Stimulated activated naive B cell treated with anti-CD40 and anti-IgM and Interleukin-4, amounts not matched to agents 10 μg/mL and 1 μg/mL and 100 μg/mL, for 72 hours (primary cell): Measurements from ENCODE around the gene VPS9D1.
"Not testable (repeated sequence)": the region's sequence is repeated elsewhere in the genome, so short reads cannot be mapped to it uniquely, and the experiment has no call there.

ENCODE experiments used
- ATAC-seq, 2 donors: fragments of 150-1000 bp; cut with Tn5 transposase; replicated peaks; 2 replicates each; pipeline ENCODE4 v1.10.0; 2021; ENCODE audit warnings: moderate library complexity in 1 of 2
- DNase-seq: peaks from one replicate; pipeline ENCODE4 v3.0.0; 2021
- H3K27ac Mint-ChIP-seq: one replicate; pipeline ENCODE4 v1.8.0; 2022; ENCODE audit warnings: mild to moderate bottlenecking, mixed read lengths
- H3K27me3 Mint-ChIP-seq, 2 donors: one replicate each; pipeline ENCODE4 v1.8.0; 2022; ENCODE audit warnings: mixed read lengths in 2 of 2
- H3K36me3 Mint-ChIP-seq, 2 donors: one replicate each; pipeline ENCODE4 v1.8.0; 2022; ENCODE audit warnings: mixed read lengths in 2 of 2, mild to moderate bottlenecking in 1 of 2
- H3K4me1 Mint-ChIP-seq, 2 donors: one replicate each; pipeline ENCODE4 v1.8.0; 2022; ENCODE audit warnings: mixed read lengths in 2 of 2, mild to moderate bottlenecking in 1 of 2
- H3K4me3 Mint-ChIP-seq, 2 donors: one replicate each; pipeline ENCODE4 v1.8.0; 2022; ENCODE audit warnings: mild to moderate bottlenecking in 2 of 2, mixed read lengths in 2 of 2, moderate library complexity in 1 of 2
- H3K9me3 Mint-ChIP-seq, 2 donors: one replicate each; pipeline ENCODE4 v1.8.0; 2022; ENCODE audit warnings: mixed read lengths in 2 of 2, mild to moderate bottlenecking in 1 of 2

The VPS9D1 gene

DNA sequence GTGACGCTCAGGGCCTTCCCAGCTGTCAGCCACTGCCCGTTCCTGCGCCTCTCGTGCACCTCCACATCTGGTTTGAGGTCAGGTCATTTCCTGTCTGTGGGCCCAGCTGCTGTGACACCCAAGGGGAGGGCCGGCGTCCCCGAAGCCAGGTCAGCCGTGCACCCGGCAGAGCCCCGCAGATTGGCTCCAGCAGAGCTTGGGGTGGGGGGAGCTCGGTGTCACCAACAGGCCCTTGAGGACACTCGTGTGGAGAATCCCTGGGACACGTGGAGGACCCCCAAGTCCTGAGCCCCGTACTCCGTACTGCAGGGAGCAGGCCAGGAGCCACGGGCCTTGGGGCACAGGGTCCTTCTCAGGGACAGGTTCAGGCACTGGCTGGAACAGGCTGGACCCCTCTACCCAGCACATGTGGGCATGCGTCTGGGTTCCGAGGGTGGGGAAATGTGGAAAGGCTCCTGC, 24.0 kb downstream of the VPS9D1 start:
- H3K9me3 Mint-ChIP-seq: no peaks in the 10 kb centered on the region
- H3K4me3 Mint-ChIP-seq: peak overlapping the region in 1 of 2 donors; percentile 19
- DNase-seq (no peak), ATAC-seq (peak in 1 of 2 donors; percentile 6)
- H3K27me3 Mint-ChIP-seq: no peaks in the 10 kb centered on the region
- H3K27ac Mint-ChIP-seq: peak overlapping the region; percentile 9
- peaks cover 33 to 36% of the 10 kb centered on the region in 2 donors for H3K36me3 Mint-ChIP-seq
- H3K4me1 Mint-ChIP-seq: peaks cover 17 to 39% of the 10 kb centered on the region in 2 donors

DNA sequence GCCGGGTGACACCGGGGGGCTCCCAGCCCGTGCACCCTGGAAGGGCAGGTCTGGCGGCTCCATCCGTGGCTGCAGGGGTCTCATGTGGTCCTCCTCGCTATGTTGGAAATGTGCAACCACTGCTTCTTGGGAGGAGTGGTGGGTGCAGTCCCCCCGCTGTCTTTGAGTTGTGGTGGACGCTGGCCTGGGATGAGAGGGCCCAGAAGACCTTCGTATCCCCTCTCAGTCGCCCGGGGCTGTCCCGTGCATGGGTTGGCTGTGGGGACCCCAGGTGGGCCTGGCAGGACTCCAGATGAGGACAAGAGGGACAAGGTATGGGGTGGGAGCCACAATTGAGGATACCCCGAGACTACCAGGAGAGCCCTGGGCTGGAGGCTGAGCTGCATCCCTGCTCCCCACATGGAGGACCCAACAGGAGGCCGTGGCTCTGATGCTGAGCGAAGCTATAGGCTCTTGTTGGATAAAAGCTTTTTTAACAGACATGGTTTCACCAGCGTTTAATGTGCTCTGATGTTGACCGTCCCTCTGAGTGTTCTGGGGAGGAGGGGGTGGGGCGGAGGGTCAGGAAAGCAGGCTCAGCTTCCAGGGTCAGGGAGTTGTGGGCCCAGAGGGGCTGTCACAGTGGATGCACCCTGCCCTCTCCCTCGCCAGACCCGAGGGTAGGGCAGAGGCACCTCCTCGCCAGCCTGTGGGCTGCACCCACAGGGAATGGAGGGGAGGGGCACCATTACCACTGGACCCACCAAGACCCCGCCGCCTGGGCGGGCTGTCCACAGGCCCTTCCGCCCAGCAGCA, 24.6 kb downstream of the VPS9D1 start:
- Mint-ChIP-seq H3K27ac (no peak overlapping the region), H3K4me3 (peak overlapping the region in 1 of 2 donors; percentile 28), H3K9me3 (no peaks in the 10 kb centered on the region)

DNA sequence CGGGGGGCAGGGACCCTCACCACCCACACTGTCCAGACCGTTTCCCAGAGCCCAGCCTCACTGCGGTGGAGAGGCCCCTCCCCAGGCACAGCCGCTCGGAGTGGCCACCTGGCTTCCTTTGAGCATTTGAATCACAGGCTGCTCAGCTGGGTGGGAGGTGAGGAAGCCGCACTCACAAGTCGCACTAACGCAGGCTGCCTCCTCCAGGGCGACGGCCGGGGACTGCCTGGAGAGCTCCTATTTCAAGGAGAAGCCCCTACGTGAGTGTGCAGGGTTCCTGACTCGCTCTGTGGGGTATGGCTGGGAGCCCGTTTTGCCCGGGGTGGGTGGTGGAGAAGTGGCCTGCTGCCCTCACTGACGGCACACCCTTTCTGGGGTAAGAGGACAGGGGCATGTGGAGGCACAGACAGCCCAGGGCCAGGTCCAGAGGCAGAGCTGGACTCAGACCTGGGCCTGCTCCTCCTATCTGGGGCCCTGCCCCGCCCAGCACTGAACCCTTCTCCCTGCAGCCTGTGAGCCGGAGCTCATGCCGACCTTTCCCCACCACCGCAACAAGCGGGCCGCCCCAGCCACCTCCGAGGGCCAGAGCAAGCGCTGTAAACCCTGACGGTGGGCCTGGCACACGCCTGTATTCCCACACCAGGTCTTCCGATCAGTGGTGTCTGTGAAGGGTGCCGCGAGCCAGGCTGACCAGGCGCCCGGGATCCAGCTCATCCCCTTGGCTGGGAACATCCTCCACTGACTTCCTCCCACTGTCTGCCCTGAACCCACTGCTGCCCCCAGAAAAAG, 25.4 kb downstream of the VPS9D1 start:
- Mint-ChIP-seq H3K4me3 (no peak overlapping the region), H3K27ac (peak overlapping the region; percentile 37), H3K4me1 (peaks cover 17 to 35% of the 10 kb centered on the region in 2 donors), H3K27me3 (no peaks in the 10 kb centered on the region), H3K9me3 (no peaks in the 10 kb centered on the region), H3K36me3 (peaks cover 42 to 44% of the 10 kb centered on the region in 2 donors)
- DNase-seq: no peak
- ATAC-seq: no peak

More for the DNA sequence above, 24.6 kb downstream of the VPS9D1 start:
- ATAC-seq: no peak
- H3K27me3 Mint-ChIP-seq: no peaks in the 10 kb centered on the region
- no peak for DNase-seq
- peaks cover 17 to 39% of the 10 kb centered on the region in 2 donors for H3K4me1 Mint-ChIP-seq
- peaks cover 36 to 38% of the 10 kb centered on the region in 2 donors for H3K36me3 Mint-ChIP-seq

DNA sequence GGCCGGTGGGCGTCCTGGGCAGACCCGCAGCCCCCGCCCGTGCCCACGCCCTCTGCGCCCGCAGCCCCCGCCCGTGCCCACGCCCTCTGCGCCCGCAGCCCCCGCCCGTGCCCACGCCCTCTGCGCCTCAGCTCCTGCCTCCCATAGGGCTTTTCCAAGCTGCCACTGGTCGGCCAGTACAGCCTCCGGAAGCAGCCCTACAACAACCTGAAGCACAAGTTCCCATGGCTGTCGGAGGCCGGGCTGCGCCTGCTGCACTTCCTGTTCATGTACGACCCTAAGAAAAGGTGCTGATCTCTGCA, 26.0 kb downstream of the VPS9D1 start:
- H3K9me3 Mint-ChIP-seq, H3K4me3 Mint-ChIP-seq, H3K27ac Mint-ChIP-seq, H3K27me3 Mint-ChIP-seq, DNase-seq, ATAC-seq: not testable (repeated sequence)
- Mint-ChIP-seq H3K4me1 (peaks cover 14 to 32% of the 10 kb centered on the region in 2 donors), H3K36me3 (peaks cover 46% of the 10 kb centered on the region in 2 donors)

DNA sequence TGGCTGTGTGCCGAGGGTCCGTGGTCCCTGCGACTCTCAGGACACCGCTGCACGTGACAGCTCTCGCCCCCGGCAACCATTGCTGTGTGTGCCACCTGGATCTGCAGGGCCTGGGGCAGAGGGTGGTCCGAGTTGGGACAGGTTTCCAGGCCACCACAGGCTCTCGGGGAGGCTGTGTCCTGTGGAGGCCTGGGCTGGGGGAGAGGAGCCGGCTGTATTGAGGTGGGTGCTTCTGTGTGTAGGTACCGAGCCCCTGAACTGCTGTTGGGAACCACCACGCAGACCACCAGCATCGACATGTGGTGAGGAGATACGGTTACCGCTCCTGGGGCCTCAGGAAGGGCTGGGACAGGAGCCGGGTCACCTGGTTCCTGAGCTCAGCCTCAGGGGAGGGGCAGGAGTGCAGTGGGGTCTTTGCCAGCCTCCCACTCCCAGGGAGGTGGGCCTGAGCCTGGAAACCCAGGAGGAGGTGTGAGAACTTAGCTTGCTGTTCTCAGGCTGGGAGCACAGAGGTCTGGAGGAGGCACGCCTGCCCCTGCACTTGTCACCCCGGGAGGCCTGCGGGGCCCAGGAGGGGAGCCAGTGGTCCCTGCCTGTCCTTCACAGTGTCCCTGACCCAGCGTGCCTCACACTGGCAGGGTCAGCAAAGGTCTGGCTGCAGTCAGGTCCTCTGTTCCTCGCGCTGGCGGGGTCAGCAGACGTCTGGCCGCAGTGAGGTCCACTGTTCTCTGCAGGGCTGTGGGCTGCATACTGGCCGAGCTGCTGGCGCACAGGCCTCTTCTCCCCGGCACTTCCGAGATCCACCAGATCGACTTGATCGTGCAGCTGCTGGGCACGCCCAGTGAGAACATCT, 26.5 kb downstream of the VPS9D1 start:
- H3K4me1 Mint-ChIP-seq: peaks cover 13 to 30% of the 10 kb centered on the region in 2 donors
- no peak for ATAC-seq
- H3K27me3 Mint-ChIP-seq: no peaks in the 10 kb centered on the region
- peaks cover 44 to 45% of the 10 kb centered on the region in 2 donors for H3K36me3 Mint-ChIP-seq
- no peaks in the 10 kb centered on the region for H3K9me3 Mint-ChIP-seq
- H3K4me3 Mint-ChIP-seq: no peak overlapping the region
- no peak for DNase-seq
- no peak overlapping the region for H3K27ac Mint-ChIP-seq

DNA sequence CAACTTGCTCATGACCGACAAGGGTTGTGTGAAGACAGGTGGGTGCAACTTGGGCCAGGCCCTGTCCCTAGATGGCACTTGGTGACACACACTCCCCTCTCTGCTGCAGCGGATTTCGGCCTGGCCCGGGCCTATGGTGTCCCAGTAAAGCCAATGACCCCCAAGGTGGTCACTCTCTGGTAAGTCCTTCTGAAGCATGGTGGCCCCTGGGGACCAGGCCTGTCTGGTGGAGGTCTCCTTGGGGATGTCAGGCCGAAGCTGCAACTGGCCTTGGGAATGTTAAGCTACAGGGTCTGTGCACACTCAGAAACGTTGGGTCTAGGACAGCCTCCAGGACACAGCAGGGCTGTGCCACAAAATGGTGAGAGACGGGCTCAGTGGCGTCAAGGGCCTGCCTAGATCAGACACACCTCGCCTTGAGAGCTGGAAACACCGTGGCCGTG, 27.4 kb downstream of the VPS9D1 start:
- ATAC-seq: no peak
- no peak for DNase-seq
- H3K9me3 Mint-ChIP-seq: no peaks in the 10 kb centered on the region
- H3K4me3 Mint-ChIP-seq: no peak overlapping the region
- no peak overlapping the region for H3K27ac Mint-ChIP-seq
- H3K27me3 Mint-ChIP-seq: no peaks in the 10 kb centered on the region
- H3K36me3 Mint-ChIP-seq: peaks cover 41 to 43% of the 10 kb centered on the region in 2 donors
- peaks cover 12 to 32% of the 10 kb centered on the region in 2 donors for H3K4me1 Mint-ChIP-seq

DNA sequence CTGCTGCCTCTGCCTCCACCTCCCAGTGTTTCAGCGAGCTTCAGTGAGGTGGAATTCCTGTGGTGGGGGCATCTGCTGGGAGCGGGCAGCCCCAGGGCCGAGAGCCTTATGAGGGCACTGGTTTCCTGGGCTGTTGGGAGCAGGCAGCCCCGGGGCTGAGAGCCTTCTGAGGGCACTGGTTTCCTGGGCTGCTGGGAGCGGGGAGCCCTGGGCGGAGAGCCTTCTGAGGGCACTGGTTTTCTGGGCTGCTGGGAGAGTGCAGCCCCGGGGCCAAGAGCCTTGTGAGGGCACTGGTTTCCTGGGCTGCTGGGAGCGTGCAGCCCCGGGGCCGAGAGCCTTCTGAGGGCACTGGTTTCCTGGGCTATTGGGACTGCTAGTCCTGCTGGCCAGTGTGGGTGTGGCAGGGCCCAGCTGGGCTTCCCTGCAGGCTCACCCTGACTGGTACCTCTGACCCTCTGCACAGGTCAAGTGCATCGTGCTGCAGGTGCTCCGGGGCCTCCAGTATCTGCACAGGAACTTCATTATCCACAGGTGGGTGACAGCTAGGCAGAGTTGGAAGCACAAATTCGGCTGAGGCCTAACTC, 28.6 kb downstream of the VPS9D1 start:
- no peaks in the 10 kb centered on the region for H3K9me3 Mint-ChIP-seq
- peaks cover 46% of the 10 kb centered on the region in 2 donors for H3K36me3 Mint-ChIP-seq
- ATAC-seq: no peak
- DNase-seq: no peak
- H3K4me1 Mint-ChIP-seq: peaks cover 19 to 44% of the 10 kb centered on the region in 2 donors
- H3K27me3 Mint-ChIP-seq: no peaks in the 10 kb centered on the region
- no peak overlapping the region for H3K4me3 Mint-ChIP-seq
- no peak overlapping the region for H3K27ac Mint-ChIP-seq

DNA sequence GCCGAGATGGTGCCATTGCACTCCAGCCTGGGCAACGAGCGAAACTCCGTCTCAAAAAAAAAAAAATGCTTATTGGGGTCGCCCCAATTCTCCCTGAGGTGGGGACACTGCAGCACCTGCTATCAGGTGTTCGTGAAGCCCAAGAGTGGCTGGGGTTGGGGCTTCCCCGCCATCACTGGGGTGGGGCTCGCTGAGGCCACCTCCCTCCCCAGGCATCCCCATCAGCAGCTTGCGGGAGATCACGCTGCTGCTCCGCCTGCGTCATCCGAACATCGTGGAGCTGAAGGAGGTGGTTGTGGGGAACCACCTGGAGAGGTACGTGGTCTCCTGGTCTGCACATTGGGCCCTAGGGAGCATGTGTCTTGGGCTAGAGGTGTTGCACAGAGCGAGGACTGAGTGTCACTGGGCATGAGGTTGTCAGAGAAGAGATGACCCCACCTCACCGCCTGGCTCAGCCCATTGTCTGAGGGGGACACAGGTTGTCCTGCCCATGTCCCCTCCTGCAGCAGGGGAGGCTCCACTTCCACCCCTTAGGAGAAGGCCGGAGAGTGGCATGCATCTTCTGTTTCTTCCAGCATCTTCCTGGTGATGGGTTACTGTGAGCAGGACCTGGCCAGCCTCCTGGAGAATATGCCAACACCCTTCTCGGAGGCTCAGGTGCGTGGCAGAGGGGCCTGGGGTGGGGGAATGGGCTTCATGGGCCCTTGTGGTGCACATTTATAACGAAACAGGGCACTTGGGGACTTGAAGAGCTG, 29.3 kb downstream of the VPS9D1 start:
- DNase-seq (no peak), ATAC-seq (no peak)
- H3K9me3 Mint-ChIP-seq: no peaks in the 10 kb centered on the region
- H3K4me1 Mint-ChIP-seq: peaks cover 18 to 44% of the 10 kb centered on the region in 2 donors
- H3K4me3 Mint-ChIP-seq: no peak overlapping the region
- H3K27ac Mint-ChIP-seq: no peak overlapping the region
- no peaks in the 10 kb centered on the region for H3K27me3 Mint-ChIP-seq
- H3K36me3 Mint-ChIP-seq: peaks cover 45 to 48% of the 10 kb centered on the region in 2 donors

DNA sequence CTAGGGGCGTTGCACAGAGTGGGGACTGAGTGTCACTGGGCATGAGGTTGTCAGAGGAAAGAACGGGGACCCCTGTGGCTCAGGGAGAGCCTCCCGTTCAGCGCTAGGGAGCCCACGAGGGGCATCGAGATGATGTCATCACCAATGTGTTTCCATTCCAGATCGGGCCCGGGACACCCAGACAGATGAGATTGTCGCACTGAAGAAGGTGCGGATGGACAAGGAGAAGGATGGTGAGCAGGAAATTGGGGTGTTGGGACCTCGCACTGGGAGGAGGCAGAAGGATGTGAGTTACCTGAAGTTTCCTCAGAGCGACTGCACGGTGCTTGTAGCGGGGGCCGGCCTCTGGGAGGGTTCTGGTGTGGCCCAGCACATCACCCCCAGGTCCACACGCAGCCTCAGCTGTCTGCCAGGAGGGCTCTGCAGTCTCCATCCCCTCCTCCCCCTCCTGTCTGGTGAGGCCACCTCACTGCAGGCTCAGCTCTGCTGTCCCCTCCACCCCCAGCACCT, 30.3 kb downstream of the VPS9D1 start:
- Mint-ChIP-seq H3K9me3 (no peaks in the 10 kb centered on the region), H3K27me3 (no peaks in the 10 kb centered on the region)

DNA sequence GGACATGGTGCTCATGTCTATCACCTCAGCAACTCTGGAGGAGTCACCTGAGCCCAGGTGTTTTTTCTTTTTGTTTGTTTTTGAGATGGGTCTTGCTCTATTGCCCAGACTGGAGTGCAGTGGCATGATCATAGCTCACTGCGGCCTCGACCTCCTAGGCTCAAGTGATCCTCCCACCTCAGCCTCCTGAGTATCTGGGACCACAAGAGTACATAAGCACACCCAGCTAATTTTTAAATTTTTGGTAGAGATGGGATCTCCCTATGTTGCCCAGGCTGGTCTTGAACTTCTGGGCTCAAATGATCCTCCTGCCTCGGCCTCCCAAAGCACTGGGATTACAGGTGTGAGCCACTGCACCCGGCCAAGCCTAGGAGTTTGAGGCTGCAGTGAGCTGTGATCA, 31.1 kb downstream of the VPS9D1 start:
- peaks cover 42 to 50% of the 10 kb centered on the region in 2 donors for H3K36me3 Mint-ChIP-seq

More for the DNA sequence above, 30.3 kb downstream of the VPS9D1 start:
- H3K4me3 Mint-ChIP-seq: no peak overlapping the region
- ATAC-seq: no peak
- peaks cover 20 to 43% of the 10 kb centered on the region in 2 donors for H3K4me1 Mint-ChIP-seq
- DNase-seq: no peak
- H3K27ac Mint-ChIP-seq: no peak overlapping the region
- H3K36me3 Mint-ChIP-seq: peaks cover 44 to 49% of the 10 kb centered on the region in 2 donors

DNA sequence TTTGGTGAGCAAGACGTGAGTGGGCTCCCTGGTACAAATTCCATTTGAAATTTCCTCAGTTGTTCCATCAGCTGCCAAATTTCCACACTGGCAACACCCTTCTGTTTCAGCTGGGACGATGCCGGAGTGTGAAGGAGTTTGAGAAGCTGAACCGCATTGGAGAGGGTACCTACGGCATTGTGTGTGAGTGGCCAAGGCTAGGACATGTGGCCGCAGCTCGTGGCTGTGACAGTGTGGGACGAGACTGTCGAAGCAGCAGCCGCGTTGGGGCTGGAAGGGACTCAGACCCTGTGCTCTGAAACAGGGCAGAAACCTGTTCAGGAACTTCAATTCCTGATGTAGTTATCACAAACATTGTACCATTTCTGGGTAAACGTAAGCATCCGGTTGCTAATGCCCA, 31.6 kb downstream of the VPS9D1 start:
- peaks cover 43 to 55% of the 10 kb centered on the region in 2 donors for H3K36me3 Mint-ChIP-seq
- no peaks in the 10 kb centered on the region for H3K27me3 Mint-ChIP-seq
- ATAC-seq: no peak
- no peak overlapping the region for H3K4me3 Mint-ChIP-seq
- H3K27ac Mint-ChIP-seq: no peak overlapping the region
- H3K4me1 Mint-ChIP-seq: peaks cover 20 to 41% of the 10 kb centered on the region in 2 donors
- H3K9me3 Mint-ChIP-seq: peaks cover 0 to 3% of the 10 kb centered on the region in 2 donors
- DNase-seq: no peak

More for the DNA sequence above, 31.1 kb downstream of the VPS9D1 start:
- not testable (repeated sequence) for DNase-seq, H3K4me3 Mint-ChIP-seq, H3K27ac Mint-ChIP-seq, ATAC-seq, H3K27me3 Mint-ChIP-seq, H3K9me3 Mint-ChIP-seq
- H3K4me1 Mint-ChIP-seq: peaks cover 20 to 41% of the 10 kb centered on the region in 2 donors

DNA sequence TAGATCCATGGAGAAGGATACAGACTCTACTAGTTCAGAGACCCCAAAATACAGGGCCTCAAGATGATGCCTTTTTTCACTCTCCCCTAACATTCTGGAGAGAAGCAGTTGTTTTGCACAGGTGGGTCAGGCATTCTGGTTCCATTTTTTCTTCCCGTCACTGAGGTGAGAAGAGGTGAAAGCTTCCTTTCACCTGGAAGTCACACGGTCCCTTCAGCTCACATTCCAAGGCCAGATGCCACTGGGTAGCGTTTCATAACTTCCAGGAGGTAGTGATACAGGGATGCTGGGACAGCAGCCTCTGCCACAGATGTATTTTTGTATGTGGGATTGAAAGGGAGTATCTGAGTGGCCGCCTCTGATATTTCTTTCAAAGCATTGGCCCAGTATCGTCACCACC, 32.3 kb downstream of the VPS9D1 start:
- peaks cover 15 to 34% of the 10 kb centered on the region in 2 donors for H3K4me1 Mint-ChIP-seq
- H3K27me3 Mint-ChIP-seq: no peaks in the 10 kb centered on the region
- H3K27ac Mint-ChIP-seq: no peak overlapping the region
- ATAC-seq (no peak), DNase-seq (no peak)
- peaks cover 0 to 3% of the 10 kb centered on the region in 2 donors for H3K9me3 Mint-ChIP-seq
- H3K36me3 Mint-ChIP-seq: peaks cover 36 to 49% of the 10 kb centered on the region in 2 donors
- H3K4me3 Mint-ChIP-seq: peak overlapping the region; percentile 25 to 93
